Measurements from ENCODE around the gene FOXN3.

The FOXN3 gene

DNA sequence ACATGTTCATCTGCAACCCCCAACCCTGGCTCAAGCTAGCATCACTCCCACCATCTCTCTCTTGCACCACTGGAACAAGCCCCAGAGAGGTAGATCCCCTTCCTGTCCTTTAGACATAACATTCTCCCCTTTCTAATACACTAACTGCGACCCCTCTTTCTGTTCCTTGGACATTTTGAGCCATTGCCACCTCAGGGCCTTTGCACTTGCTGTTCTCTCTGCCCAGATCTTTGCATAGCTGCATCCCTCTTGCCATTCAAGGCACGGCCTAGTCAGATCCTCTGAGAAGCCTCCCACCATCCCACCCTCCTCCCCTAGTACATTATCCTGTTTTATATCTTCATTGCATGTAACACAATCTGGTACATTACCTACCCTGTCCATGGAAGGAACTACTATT is 16.5 kb downstream of the FOXN3 start:
- no peak for DNase-seq (ENCODE audit: low spot score)
- TF ChIP-seq, protein P1, sequence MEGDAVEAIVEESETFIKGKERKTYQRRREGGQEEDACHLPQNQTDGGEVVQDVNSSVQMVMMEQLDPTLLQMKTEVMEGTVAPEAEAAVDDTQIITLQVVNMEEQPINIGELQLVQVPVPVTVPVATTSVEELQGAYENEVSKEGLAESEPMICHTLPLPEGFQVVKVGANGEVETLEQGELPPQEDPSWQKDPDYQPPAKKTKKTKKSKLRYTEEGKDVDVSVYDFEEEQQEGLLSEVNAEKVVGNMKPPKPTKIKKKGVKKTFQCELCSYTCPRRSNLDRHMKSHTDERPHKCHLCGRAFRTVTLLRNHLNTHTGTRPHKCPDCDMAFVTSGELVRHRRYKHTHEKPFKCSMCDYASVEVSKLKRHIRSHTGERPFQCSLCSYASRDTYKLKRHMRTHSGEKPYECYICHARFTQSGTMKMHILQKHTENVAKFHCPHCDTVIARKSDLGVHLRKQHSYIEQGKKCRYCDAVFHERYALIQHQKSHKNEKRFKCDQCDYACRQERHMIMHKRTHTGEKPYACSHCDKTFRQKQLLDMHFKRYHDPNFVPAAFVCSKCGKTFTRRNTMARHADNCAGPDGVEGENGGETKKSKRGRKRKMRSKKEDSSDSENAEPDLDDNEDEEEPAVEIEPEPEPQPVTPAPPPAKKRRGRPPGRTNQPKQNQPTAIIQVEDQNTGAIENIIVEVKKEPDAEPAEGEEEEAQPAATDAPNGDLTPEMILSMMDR (IDR thresholded peaks at IDR 0.05; ENCODE audit: extremely low read depth, missing control alignments) = no peak

DNA sequence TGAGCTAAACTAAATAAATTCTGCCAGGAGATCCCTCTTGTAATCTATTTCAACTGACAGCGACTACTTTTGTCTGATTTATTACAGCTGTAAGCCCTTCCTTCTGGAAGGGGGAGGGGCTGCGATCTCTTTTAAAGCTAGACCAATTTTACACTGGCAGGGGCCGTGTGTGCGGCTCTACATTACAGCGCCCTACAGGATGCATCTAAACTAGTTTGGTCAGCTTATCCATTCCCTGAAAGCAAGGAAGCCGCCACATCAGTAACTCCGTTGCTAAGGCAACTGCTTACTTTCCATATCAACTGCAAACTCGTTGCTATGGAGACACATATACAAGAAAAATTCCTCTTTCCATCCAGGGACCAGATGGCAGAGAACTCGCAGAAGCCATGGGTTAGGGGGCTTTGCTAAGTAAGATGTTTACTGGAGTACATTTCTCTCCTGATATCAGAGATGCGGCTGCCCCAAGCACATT is 17.4 kb downstream of the FOXN3 start:
- no peak for DNase-seq (ENCODE audit: low spot score)
- TF ChIP-seq, protein P1 (IDR thresholded peaks at IDR 0.05; ENCODE audit: extremely low read depth, missing control alignments) = no peak

DNA sequence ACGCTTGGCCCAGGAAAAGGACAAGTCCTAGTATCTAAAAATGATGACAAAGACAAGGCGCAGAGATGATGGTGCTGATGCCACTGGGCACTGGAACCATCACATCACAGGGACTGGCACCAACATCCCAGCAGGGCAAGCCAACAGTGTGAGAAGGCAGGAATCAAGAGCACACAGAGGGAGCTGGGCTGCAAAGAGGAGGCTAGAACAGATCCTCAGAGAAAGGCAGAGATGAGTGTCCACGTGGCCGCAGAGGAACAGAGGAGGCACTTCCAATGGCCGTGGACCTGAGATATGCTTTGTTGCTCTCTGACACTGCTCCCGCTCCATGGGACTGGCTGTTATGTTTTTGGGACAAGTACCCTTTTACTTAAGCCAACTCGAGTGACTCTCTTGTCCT is 17.9 kb downstream of the FOXN3 start:
- TF ChIP-seq, protein P1 (IDR thresholded peaks at IDR 0.05; ENCODE audit: extremely low read depth, missing control alignments) = no peak
- no peak for DNase-seq (ENCODE audit: low spot score)

DNA sequence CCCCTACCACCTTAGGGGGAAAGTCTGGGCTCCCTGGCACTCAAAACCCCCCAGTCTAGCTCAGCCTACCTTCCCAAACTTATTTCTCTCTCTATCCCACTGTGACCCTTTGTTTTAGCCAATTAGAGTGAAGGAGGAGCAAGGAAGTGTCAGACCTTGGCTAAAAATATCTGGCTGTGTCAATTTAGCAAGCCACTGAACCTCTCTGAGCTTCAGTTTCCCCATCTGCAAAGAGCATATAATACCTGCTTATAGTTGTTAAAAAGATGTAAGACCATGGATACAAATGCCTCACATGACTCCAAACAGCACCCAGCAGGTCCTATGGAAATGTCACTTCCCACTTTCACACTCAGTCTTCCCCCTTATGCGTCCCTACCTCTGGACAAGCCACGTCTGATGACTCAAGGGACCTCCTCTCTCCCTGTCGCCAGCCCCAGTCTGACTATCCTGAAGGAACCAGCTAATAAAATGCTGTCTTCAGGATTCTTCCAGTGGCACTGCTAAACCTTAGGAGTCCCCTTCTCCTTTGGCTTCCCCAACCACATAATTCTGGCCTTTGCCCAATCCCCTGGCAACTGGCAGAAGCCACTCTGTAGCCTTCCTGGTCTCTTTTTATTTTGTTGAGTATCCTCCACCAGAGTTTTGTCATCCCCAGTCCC is 19.3 kb downstream of the FOXN3 start:
- no peak for DNase-seq (ENCODE audit: low spot score)
- TF ChIP-seq, protein P1 (IDR thresholded peaks at IDR 0.05; ENCODE audit: extremely low read depth, missing control alignments) = no peak

DNA sequence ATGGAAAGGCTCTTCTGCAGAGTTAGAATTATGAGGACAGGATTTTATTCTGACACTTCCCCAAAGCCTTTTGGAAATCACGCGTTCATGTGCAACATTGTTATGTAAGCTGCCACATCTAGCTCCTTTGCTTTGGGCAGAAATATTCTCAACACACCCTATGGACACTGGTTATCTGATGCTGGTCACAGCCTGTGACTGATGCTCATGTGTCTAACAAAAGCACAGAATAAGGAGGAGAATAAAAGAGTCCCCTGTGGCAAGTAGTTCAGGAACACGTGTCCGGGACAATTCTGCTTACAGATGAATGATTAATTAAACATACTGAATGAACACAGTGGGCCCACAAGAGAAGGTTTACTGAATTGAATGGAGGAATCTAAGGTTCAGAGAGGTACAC is 22.1 kb downstream of the FOXN3 start:
- DNase-seq (ENCODE audit: low spot score) = no peak
- TF ChIP-seq, protein P1 (IDR thresholded peaks at IDR 0.05; ENCODE audit: extremely low read depth, missing control alignments) = no peak

DNA sequence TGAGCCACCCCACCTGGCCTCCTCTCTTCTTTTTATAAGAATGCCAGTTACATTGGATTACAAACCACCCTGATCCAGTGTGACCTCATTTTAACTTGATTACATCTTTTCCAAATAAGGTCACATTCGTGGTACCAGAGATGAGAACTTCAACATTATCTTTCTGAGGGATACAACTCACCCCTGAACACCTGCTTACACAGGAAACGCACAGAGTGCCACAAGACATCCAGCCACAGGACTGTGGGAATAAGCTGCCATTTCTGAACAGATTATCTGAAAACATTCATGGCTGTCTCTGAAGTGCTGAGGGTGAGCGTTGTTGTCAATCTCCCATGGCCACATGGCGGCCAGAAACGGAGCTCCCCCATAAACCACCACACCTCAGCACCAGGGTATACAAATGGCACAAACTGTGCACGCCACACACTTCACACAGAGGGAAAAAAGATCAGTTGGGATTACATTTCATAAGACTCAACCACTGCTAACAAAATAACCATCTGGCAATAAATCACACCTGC is 23.7 kb downstream of the FOXN3 start:
- TF ChIP-seq, protein P1 (IDR thresholded peaks at IDR 0.05; ENCODE audit: extremely low read depth, missing control alignments) = no peak

DNA sequence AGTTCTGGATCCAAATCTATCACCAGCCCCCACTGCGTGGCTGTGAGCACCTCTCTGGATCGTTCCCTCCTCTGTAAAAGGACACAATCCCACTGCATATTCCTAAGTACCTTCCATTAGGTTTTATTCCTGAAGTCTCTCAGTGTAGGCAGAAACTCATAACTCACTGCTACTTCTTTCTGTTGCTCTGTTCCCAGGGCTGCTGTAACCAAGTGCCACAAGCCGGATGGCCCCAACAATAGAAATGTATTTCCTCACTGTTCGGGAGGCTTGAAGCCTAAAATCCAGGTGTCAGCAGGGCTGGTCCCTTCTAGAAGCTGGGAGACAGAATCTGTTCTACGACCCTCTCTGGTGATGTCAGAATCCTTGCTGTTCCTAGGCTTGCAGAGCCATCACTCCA is 24.9 kb downstream of the FOXN3 start:
- TF ChIP-seq, protein P1 (IDR thresholded peaks at IDR 0.05; ENCODE audit: extremely low read depth, missing control alignments) = no peak
- no peak for DNase-seq (ENCODE audit: low spot score)

More for the DNA sequence above, 23.7 kb downstream of the FOXN3 start:
- DNase-seq (ENCODE audit: low spot score) = no peak
